Endothelial cell of umbilical vein (primary cell): Measurements from ENCODE around the gene SPSB1. TPM values are rescaled to one million over a fixed set of nuclear protein-coding genes. Genes with fewer than 3 reads are reported as not detected.

Source experiments
- BruUV-seq: library from RNA; stranded (reverse); fragments of 400-500 nt; replicated peaks from 2 replicates; lab custom pipeline; 2021; lab: Mats Ljungman, UMichigan
- CTCF ChIA-PET: fragments of 300-600, 350-600 bp; sonication (Branson Sonifier 250); formaldehyde crosslinking; loops from one replicate; lab custom pipeline; 2021; ENCODE audit warnings: antibody characterized with exemption, inconsistent platforms; lab: Charles Lee
- POLR2A ChIA-PET: fragments of 300-600, 350-600 bp; sonication (Branson Sonifier 250); formaldehyde crosslinking; loops from one replicate; lab custom pipeline; 2021; ENCODE audit warnings: antibody characterized with exemption, inconsistent platforms; lab: Charles Lee
- DNase-seq: peaks from one replicate; pipeline ENCODE4 v3.0.0-alpha.2; 2011; ENCODE audit warnings: low read depth, low spot score
- FAIRE-seq: peaks from 2 replicates; lab custom pipeline; 2011; peaks lifted over from hg19 to GRCh38; lab: Jason Lieb, UNC
- H2AFZ ChIP-seq: 2 replicates; pipeline ENCODE4 v1.6.0; 2012; ENCODE audit warnings: low read depth, low read length, control low read depth, inconsistent platforms
- H3K27ac ChIP-seq: 2 replicates; pipeline ENCODE4 v1.5.1; 2011; ENCODE audit warnings: low read depth, mild to moderate bottlenecking, control low read depth, low read length, moderate library complexity; ENCODE audit not compliant: insufficient read depth
- H3K27me3 ChIP-seq, 2 experiments: 2 replicates each; pipeline versions ENCODE4 v1.6.0 to v1.6.1; 2011; ENCODE audit warnings: low read length in 2 of 2, mixed read lengths in 1 of 2; ENCODE audit not compliant: control insufficient read depth in 2 of 2, insufficient read depth in 2 of 2
- H3K36me3 ChIP-seq, 2 experiments: 2 replicates in 1 of 2; 3 replicates in 1 of 2; pipeline ENCODE4 v1.5.1; 2011; ENCODE audit warnings: low read length in 2 of 2, mild to moderate bottlenecking in 1 of 2, moderate library complexity in 1 of 2; ENCODE audit not compliant: control insufficient read depth in 2 of 2, insufficient read depth in 2 of 2; ENCODE audit errors: extremely low read depth in 1 of 2
- H3K4me1 ChIP-seq: 3 replicates; pipeline ENCODE4 v1.5.1; 2011; ENCODE audit warnings: mild to moderate bottlenecking, low read length; ENCODE audit not compliant: control insufficient read depth, insufficient read depth; ENCODE audit errors: extremely low read depth
- H3K4me2 ChIP-seq: 2 replicates; pipeline ENCODE4 v1.6.1; 2011; ENCODE audit warnings: low read length, control low read depth, mixed read lengths; ENCODE audit not compliant: insufficient read depth
- H3K4me3 ChIP-seq, 3 experiments: fragments of 200-600 bp in 1 of 3; sonication (generic), shearing (Covaris generic) in 1 of 3; replicated peaks in 1 of 3; 2 replicates each; pipeline ENCODE4 v1.5.1; 2011 to 2016; ENCODE audit warnings: control low read depth in 3 of 3, low read length in 3 of 3, mild to moderate bottlenecking in 2 of 3, inconsistent platforms in 1 of 3, low read depth in 1 of 3, moderate library complexity in 1 of 3; ENCODE audit not compliant: insufficient read depth in 1 of 3
- H3K79me2 ChIP-seq: 2 replicates; pipeline ENCODE4 v1.6.0; 2012; ENCODE audit warnings: low read length, inconsistent platforms; ENCODE audit not compliant: control insufficient read depth, insufficient read depth
- H3K9ac ChIP-seq: replicated peaks from 2 replicates; pipeline ENCODE3; 2011; ENCODE audit warnings: low read length, control low read depth; ENCODE audit not compliant: insufficient read depth; ENCODE audit errors: extremely low read depth
- H3K9me1 ChIP-seq: replicated peaks from 3 replicates; pipeline ENCODE4 v1.6.0; 2011; ENCODE audit warnings: mild to moderate bottlenecking, low read length; ENCODE audit not compliant: control insufficient read depth, insufficient read depth; ENCODE audit errors: extremely low read depth
- H3K9me3 ChIP-seq: replicated peaks from 2 replicates; pipeline ENCODE4 v1.5.1; 2012; ENCODE audit warnings: low read length, inconsistent platforms; ENCODE audit not compliant: control insufficient read depth, insufficient read depth
- H4K20me1 ChIP-seq: replicated peaks from 2 replicates; pipeline ENCODE3; 2011; ENCODE audit warnings: mild to moderate bottlenecking, low read length; ENCODE audit not compliant: control insufficient read depth, insufficient read depth; ENCODE audit errors: extremely low read depth
- EZH2 ChIP-seq: IDR thresholded peaks from 2 replicates; pipeline ENCODE4 v1.6.1; 2012; ENCODE audit warnings: borderline replicate concordance, low read depth, mild to moderate bottlenecking, moderate library complexity, low read length, inconsistent platforms; ENCODE audit not compliant: severe bottlenecking
- FOS ChIP-seq: IDR thresholded peaks from 2 replicates; pipeline ENCODE4 v1.6.1; 2011; ENCODE audit warnings: mild to moderate bottlenecking, low read length, moderate library complexity, borderline replicate concordance; ENCODE audit not compliant: insufficient read depth
- GATA2 ChIP-seq: IDR thresholded peaks from 2 replicates; pipeline ENCODE4 v1.7.0; 2011; ENCODE audit warnings: low read depth, mild to moderate bottlenecking, moderate library complexity, mixed read lengths, low read length; ENCODE audit not compliant: insufficient read length, insufficient read depth
- JUN ChIP-seq: IDR thresholded peaks from 2 replicates; pipeline ENCODE4 v1.6.1; 2011; ENCODE audit warnings: borderline replicate concordance, low read depth; ENCODE audit not compliant: insufficient read length, insufficient read depth
- POLR2A ChIP-seq: IDR thresholded peaks from 2 replicates; pipeline ENCODE4 v1.6.1; 2012; ENCODE audit warnings: low read depth, mild to moderate bottlenecking, control low read depth, low read length
- POLR2AphosphoS5 ChIP-seq: IDR thresholded peaks from 2 replicates; pipeline ENCODE4 v1.6.1; 2012; ENCODE audit warnings: low read depth, mild to moderate bottlenecking, control low read depth, low read length, moderate library complexity; ENCODE audit not compliant: insufficient read depth
- dilution Hi-C: fragments of 300-500 bp; cut with MboI; formaldehyde crosslinking; loops from one replicate; pipeline ENCODE4 v1.15.0; 2019; ENCODE audit warnings: low sequenced_read_pairs; ENCODE audit not compliant: extremely low pct_ligation_motif_present
- intact Hi-C: fragments of 100-400 bp; cut with micrococcal nuclease; formaldehyde crosslinking; loops from one replicate; pipeline ENCODE4 v1.10.0; 2022
- polyA plus RNA-seq, 4 experiments: library from polyadenylated mRNA; depleted of rRNA in 3 of 4; stranded (reverse) in 3 of 4; unstranded in 1 of 4; fragments of >200 nt; gene quantifications; 2 replicates each; pipeline versions ENCODE4 v1.2.1 to v1.2.3, GENCODE V29; 2011 to 2012; ENCODE audit warnings: missing spikeins in 1 of 4
- total RNA-seq: library from RNA; stranded (reverse); gene quantifications from 2 replicates; pipeline ENCODE4 v1.2.3, GENCODE V29; 2021
- TF ChIP-seq, protein P1 (sequence below): IDR thresholded peaks from 2 replicates; pipeline ENCODE4 v1.6.1; 2011; ENCODE audit not compliant: insufficient read depth, insufficient read length
- TF ChIP-seq, protein P2 (sequence below), 2 donors: IDR thresholded peaks; 1 replicate in 1 of 2; 2 replicates in 1 of 2; pipeline ENCODE4 v1.5.1; 2011; ENCODE audit warnings: low read length in 2 of 2, mild to moderate bottlenecking in 2 of 2, moderate library complexity in 2 of 2, control low read depth in 1 of 2, inconsistent platforms in 1 of 2, low read depth in 1 of 2; ENCODE audit not compliant: insufficient read depth in 1 of 2; ENCODE audit errors: extremely low read depth in 1 of 2

Gene SPSB1
- total and polyA plus RNA-seq, 2 donors (not counting 3 experiments of a cell fraction or from before 2014, with no cell fraction given): 41.9 to 61.2 TPM

DNA sequence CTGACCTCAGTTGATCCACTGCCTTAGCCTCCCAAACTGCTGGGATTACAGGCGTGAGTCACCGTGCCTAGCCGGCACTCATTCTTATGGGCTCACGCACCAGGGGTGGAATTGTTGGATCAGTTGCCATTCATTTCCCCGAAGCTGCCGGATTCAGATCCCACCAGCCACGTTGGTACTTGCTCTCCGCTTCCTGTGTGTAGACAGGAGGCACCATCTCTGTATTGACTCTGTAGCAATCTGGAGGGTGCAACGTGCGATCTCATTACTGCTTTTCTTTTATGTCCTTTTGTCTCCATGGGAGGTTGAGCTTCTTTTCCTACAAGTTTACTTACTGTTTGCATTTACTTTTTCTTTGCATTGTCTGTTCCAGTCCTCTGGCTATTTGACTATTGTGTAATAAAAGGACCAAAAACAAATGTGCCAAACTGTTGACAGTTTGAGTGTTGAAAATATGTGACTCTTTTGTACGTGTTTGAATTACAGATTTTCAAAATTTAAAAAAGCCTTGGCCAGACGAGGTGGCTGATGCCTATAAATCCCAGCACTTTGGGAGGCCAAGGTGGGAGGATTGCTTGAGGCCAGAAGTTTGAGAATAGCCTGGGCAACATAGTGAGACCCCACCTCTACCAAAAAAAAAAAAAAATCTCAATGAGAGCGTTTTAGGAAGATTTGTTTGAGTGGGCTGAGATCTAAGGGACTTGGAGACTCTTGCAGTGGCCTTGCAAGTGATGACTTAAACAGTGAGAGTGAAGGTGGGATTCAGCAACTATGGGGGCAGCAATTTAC is 39.1 kb downstream of the SPSB1 start:
- no peaks in the 10 kb centered on the region for H3K9me3 ChIP-seq
- intact Hi-C loops (loop anchor here (2.0 kb wide), 1 partner anchor 13 kb away; no protein-coding TSS in a partner anchor), dilution Hi-C loops (no loop called here)
- H3K79me2 ChIP-seq: peaks cover 84% of the 10 kb centered on the region
- H3K36me3 ChIP-seq: peaks cover 0 to 10% of the 10 kb centered on the region in 2 experiments
- no peaks in the 10 kb centered on the region for H3K9me1 ChIP-seq
- DNase-seq (no peak), FAIRE-seq (no peak)
- CTCF ChIA-PET: interaction anchor here (0.8 kb wide), 1 partner anchor 40 kb away, joined by 3 read pairs; no protein-coding TSS in a partner anchor
- no peak overlapping the region for H2AFZ ChIP-seq
- no peak for TF ChIP-seq EZH2
- TF ChIP-seq GATA2: no peak
- TF ChIP-seq POLR2A: no peak
- TF ChIP-seq POLR2AphosphoS5: no peak
- TF ChIP-seq, protein P1, sequence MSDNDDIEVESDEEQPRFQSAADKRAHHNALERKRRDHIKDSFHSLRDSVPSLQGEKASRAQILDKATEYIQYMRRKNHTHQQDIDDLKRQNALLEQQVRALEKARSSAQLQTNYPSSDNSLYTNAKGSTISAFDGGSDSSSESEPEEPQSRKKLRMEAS: no peak
- TF ChIP-seq JUN: no peak
- TF ChIP-seq, protein P2, sequence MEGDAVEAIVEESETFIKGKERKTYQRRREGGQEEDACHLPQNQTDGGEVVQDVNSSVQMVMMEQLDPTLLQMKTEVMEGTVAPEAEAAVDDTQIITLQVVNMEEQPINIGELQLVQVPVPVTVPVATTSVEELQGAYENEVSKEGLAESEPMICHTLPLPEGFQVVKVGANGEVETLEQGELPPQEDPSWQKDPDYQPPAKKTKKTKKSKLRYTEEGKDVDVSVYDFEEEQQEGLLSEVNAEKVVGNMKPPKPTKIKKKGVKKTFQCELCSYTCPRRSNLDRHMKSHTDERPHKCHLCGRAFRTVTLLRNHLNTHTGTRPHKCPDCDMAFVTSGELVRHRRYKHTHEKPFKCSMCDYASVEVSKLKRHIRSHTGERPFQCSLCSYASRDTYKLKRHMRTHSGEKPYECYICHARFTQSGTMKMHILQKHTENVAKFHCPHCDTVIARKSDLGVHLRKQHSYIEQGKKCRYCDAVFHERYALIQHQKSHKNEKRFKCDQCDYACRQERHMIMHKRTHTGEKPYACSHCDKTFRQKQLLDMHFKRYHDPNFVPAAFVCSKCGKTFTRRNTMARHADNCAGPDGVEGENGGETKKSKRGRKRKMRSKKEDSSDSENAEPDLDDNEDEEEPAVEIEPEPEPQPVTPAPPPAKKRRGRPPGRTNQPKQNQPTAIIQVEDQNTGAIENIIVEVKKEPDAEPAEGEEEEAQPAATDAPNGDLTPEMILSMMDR (IDR thresholded peaks at IDR 0.05; ENCODE audit: extremely low read depth in 1 of 2, insufficient read depth in 1 of 2, low read depth in 1 of 2, low read length in 2 of 2): no peak
- TF ChIP-seq FOS: no peak
- H3K4me1 ChIP-seq: no peaks in the 10 kb centered on the region
- no peak overlapping the region for H3K4me3 ChIP-seq
- H3K9ac ChIP-seq: no peak overlapping the region
- POLR2A ChIA-PET: no interaction called here
- no peak overlapping the region for H3K27ac ChIP-seq
- no TSS peak for BruUV-seq
- no peaks in the 10 kb centered on the region for H3K27me3 ChIP-seq
- H3K4me2 ChIP-seq: no peak overlapping the region
- H4K20me1 ChIP-seq: no peaks in the 10 kb centered on the region
